ENCODE data around the gene MAPKBP1.

MAPKBP1 gene

GRCh38 chr15:41855261-41855961 lies 81.1 kb downstream of the MAPKBP1 start:
- no peaks in the 10 kb centered on the region for H3K9me3 ChIP-seq (ENCODE audit: control insufficient read depth, insufficient read depth, low read length)
- H3K4me3 ChIP-seq (ENCODE audit: low read length): no peak overlapping the region
- H3K27ac ChIP-seq (ENCODE audit: low read length): no peak overlapping the region
- no CpG with 5 or more reads among the region's 30 CpGs for WGBS (ENCODE audit: insufficient coverage, insufficient read length)
- DNase-seq (ENCODE audit: low read depth, low spot score): no peak
- no peaks in the 10 kb centered on the region for H3K27me3 ChIP-seq (ENCODE audit: control insufficient read depth, insufficient read depth, low read length)
- no peaks in the 10 kb centered on the region for H3K4me1 ChIP-seq (ENCODE audit: control insufficient read depth, insufficient read depth, low read length)
- H3K36me3 ChIP-seq (ENCODE audit: control insufficient read depth, insufficient read depth, low read length): no peaks in the 10 kb centered on the region; the same call in 1 of the 2 replicates

DNA sequence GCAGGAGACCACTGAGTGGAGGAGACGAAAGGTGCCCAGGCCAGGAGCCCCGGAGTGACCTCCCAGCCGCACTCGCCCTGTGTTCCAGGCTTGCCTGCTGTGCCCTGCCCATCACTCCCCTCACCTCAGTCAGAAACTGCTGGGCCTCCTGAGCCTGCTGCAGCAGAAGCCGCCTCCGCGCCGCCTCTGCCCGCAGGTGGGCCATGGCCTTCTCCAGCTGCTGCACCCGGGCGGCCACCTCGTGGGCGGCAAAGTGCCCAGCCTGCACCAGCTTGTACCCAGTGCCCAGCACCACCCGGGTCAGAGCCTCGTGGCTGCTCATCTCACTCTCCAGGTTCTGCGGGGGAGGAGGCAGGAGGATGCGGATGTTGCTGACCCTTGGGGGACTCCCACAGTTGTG lies 82.0 kb downstream of the MAPKBP1 start:
- Histone ChIP-seq H3K4me1 (ENCODE audit: control insufficient read depth, insufficient read depth, low read length) (no peaks in the 10 kb centered on the region), H3K4me3 (ENCODE audit: low read length) (no peak overlapping the region), H3K9me3 (ENCODE audit: control insufficient read depth, insufficient read depth, low read length) (no peaks in the 10 kb centered on the region), H3K27me3 (ENCODE audit: control insufficient read depth, insufficient read depth, low read length) (no peaks in the 10 kb centered on the region), H3K36me3 (ENCODE audit: control insufficient read depth, insufficient read depth, low read length) (no peaks in the 10 kb centered on the region; the same call in 1 of the 2 replicates), H3K27ac (ENCODE audit: low read length) (no peak overlapping the region)
- WGBS (ENCODE audit: insufficient coverage, insufficient read length): no CpG with 5 or more reads among the region's 17 CpGs
- no peak for DNase-seq (ENCODE audit: low read depth, low spot score)

- no CpG with 5 or more reads among the region's 12 CpGs for WGBS (ENCODE audit: insufficient coverage, insufficient read length)
- H3K4me1 ChIP-seq (ENCODE audit: control insufficient read depth, insufficient read depth, low read length): no peaks in the 10 kb centered on the region
Observed at GRCh38 chr15:41856716-41857115, 82.4 kb downstream of the MAPKBP1 start.

DNA sequence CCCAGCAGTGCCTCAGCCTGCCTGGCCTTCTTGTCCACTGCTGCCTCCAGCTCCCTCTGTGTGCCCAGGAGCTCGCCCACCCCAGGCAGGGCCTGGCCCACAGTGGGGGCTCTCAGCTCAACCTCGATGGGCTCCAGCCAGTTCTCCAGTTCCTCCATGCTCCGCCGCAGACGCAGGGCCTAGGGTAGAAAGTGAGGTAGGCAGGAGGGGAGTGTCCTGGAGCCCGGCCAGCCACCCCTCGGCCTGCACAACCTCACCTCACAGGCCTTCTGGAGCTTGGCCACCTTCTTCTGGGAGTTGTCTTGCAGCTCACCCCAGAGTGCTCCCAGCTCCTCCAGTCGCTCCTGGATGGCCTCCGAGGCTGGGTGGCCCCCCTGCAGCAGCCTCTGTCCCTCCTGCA lies 83.0 kb downstream of the MAPKBP1 start:
- no peaks in the 10 kb centered on the region for H3K9me3 ChIP-seq (ENCODE audit: control insufficient read depth, insufficient read depth, low read length)
- H3K4me1 ChIP-seq (ENCODE audit: control insufficient read depth, insufficient read depth, low read length): no peaks in the 10 kb centered on the region
- H3K27ac ChIP-seq (ENCODE audit: low read length): no peak overlapping the region
- no peaks in the 10 kb centered on the region for H3K27me3 ChIP-seq (ENCODE audit: control insufficient read depth, insufficient read depth, low read length)
- H3K4me3 ChIP-seq (ENCODE audit: low read length): no peak overlapping the region
- no peaks in the 10 kb centered on the region; the same call in 1 of the 2 replicates for H3K36me3 ChIP-seq (ENCODE audit: control insufficient read depth, insufficient read depth, low read length)
- no peak for DNase-seq (ENCODE audit: low read depth, low spot score)
- WGBS (ENCODE audit: insufficient coverage, insufficient read length): no CpG with 5 or more reads among the region's 9 CpGs

More at GRCh38 chr15:41856716-41857115, 82.4 kb downstream of the MAPKBP1 start:
- H3K4me3 ChIP-seq (ENCODE audit: low read length): no peak overlapping the region
- H3K36me3 ChIP-seq (ENCODE audit: control insufficient read depth, insufficient read depth, low read length): no peaks in the 10 kb centered on the region; the same call in 1 of the 2 replicates
- no peak for DNase-seq (ENCODE audit: low read depth, low spot score)
- no peaks in the 10 kb centered on the region for H3K9me3 ChIP-seq (ENCODE audit: control insufficient read depth, insufficient read depth, low read length)
- H3K27ac ChIP-seq (ENCODE audit: low read length): no peak overlapping the region
- H3K27me3 ChIP-seq (ENCODE audit: control insufficient read depth, insufficient read depth, low read length): no peaks in the 10 kb centered on the region

DNA sequence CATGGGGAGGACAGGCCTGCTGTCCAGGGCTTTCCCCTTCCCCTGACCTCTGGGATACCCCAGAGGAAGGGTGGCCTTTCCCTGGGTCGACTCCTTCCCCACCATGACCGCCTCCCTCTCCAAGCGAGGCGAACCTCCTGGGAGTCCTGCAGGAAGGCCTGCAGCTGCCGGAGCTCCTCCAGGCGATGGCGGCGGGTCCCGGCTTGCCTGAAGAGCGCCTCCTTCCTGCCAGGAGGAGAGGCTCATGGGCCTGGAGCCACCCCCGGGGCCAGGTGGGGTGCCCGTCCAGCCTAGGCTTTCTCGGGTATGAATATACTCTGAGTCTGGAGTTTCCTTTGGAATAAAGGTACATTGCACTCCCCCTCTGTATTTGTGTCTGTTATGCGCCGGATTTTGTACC lies 84.5 kb downstream of the MAPKBP1 start:
- no peak for DNase-seq (ENCODE audit: low read depth, low spot score)
- H3K27me3 ChIP-seq (ENCODE audit: control insufficient read depth, insufficient read depth, low read length): no peaks in the 10 kb centered on the region
- WGBS (ENCODE audit: insufficient coverage, insufficient read length): no CpG with 5 or more reads among the region's 15 CpGs
- H3K9me3 ChIP-seq (ENCODE audit: control insufficient read depth, insufficient read depth, low read length): no peaks in the 10 kb centered on the region
- no peak overlapping the region for H3K27ac ChIP-seq (ENCODE audit: low read length)
- no peak overlapping the region for H3K4me3 ChIP-seq (ENCODE audit: low read length)
- H3K4me1 ChIP-seq (ENCODE audit: control insufficient read depth, insufficient read depth, low read length): no peaks in the 10 kb centered on the region
- H3K36me3 ChIP-seq (ENCODE audit: control insufficient read depth, insufficient read depth, low read length): no peaks in the 10 kb centered on the region; the same call in 1 of the 2 replicates

DNA sequence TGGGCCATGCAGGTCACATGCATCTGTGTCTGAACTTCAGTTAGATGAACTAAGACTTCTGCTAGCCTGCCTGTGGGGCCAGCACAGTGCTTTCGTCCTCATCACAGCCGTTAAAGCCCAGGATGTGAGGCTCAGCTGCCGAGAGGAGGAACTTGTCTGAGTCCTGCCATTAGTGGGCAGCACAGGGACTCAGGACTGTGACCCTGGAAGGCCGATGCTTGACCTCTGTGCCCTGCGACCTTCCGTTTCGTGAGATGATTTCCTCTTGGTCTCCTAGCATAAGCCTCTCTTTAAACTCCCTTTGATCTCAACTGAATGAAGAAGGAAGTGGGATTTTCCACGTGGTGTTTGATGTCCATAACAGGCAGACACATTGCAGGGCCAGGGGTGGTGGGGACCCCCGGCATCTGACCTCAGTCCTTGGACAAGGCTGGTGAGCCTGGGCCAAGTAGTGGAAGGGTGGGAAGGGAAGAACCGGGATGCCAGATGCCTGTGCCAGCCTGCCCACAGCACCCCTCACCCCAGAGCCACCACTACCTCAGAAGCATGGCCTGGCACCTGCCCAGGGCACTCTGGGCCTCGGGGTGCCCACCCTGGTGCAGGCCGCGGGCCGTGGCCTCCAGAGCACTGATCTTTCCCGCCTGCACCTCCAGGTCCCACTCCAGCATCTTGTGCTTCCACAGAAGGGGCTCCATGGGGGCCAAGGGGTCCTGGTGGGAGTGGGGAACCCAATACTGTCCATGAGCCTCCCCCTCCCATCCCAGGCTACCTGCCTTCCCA lies 86.0 kb downstream of the MAPKBP1 start:
- WGBS (ENCODE audit: insufficient coverage, insufficient read length): no CpG with 5 or more reads among the region's 15 CpGs
- no peak overlapping the region for H3K27ac ChIP-seq (ENCODE audit: low read length)

DNA sequence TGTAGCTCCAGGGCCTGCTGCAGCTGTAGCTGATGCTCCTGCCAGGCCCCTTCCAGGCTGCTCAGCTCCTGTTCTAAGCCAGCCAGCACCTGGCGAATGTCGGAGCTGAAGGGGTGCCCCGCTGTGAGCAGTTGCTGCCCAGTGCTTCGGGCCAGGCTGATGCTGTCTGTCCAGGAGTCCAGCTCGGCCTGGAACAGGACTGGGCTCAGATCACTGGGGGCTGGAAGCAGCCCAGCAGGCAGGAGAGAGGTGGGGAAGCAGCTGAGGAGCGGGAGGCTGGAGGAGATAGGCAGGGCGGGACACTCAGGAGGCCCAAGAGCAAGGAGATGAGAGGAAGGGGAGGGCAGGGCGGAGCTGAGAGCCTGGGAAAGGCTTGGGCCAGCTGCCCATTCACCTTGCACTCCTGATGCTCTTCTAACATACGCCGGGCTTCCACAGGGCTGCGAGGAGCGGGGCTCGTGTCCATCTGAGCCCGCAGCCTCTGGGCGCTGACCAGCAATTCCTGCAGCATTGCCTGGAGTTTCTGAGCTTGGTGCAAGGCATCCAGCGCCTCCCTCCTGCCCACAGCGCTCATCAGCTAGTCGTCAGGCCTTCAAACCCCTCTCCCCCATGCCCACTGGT lies 87.6 kb downstream of the MAPKBP1 start:
- DNase-seq (ENCODE audit: low read depth, low spot score): no peak
- H3K27ac ChIP-seq (ENCODE audit: low read length): no peak overlapping the region
- no peaks in the 10 kb centered on the region for H3K4me1 ChIP-seq (ENCODE audit: control insufficient read depth, insufficient read depth, low read length)
- H3K9me3 ChIP-seq (ENCODE audit: control insufficient read depth, insufficient read depth, low read length): no peaks in the 10 kb centered on the region
- no peaks in the 10 kb centered on the region; the same call in 1 of the 2 replicates for H3K36me3 ChIP-seq (ENCODE audit: control insufficient read depth, insufficient read depth, low read length)
- no peak overlapping the region for H3K4me3 ChIP-seq (ENCODE audit: low read length)
- H3K27me3 ChIP-seq (ENCODE audit: control insufficient read depth, insufficient read depth, low read length): no peaks in the 10 kb centered on the region
- WGBS (ENCODE audit: insufficient coverage, insufficient read length): no CpG with 5 or more reads among the region's 18 CpGs

More for the DNA sequence above, 86.0 kb downstream of the MAPKBP1 start:
- H3K4me1 ChIP-seq (ENCODE audit: control insufficient read depth, insufficient read depth, low read length): no peaks in the 10 kb centered on the region
- DNase-seq (ENCODE audit: low read depth, low spot score): no peak
- H3K4me3 ChIP-seq (ENCODE audit: low read length): no peak overlapping the region
- no peaks in the 10 kb centered on the region for H3K9me3 ChIP-seq (ENCODE audit: control insufficient read depth, insufficient read depth, low read length)
- no peaks in the 10 kb centered on the region for H3K27me3 ChIP-seq (ENCODE audit: control insufficient read depth, insufficient read depth, low read length)
- H3K36me3 ChIP-seq (ENCODE audit: control insufficient read depth, insufficient read depth, low read length): no peaks in the 10 kb centered on the region; the same call in 1 of the 2 replicates

GRCh38 chr15:41862515-41863116 lies 88.3 kb downstream of the MAPKBP1 start:
- no peak overlapping the region for H3K27ac ChIP-seq (ENCODE audit: low read length)
- H3K4me3 ChIP-seq (ENCODE audit: low read length): no peak overlapping the region
- H3K27me3 ChIP-seq (ENCODE audit: control insufficient read depth, insufficient read depth, low read length): no peaks in the 10 kb centered on the region
- H3K9me3 ChIP-seq (ENCODE audit: control insufficient read depth, insufficient read depth, low read length): no peaks in the 10 kb centered on the region
- no peaks in the 10 kb centered on the region for H3K4me1 ChIP-seq (ENCODE audit: control insufficient read depth, insufficient read depth, low read length)
- WGBS (ENCODE audit: insufficient coverage, insufficient read length): no CpG with 5 or more reads among the region's 19 CpGs
- no peaks in the 10 kb centered on the region; the same call in 1 of the 2 replicates for H3K36me3 ChIP-seq (ENCODE audit: control insufficient read depth, insufficient read depth, low read length)
- no peak for DNase-seq (ENCODE audit: low read depth, low spot score)

- Histone ChIP-seq H3K4me1 (ENCODE audit: control insufficient read depth, insufficient read depth, low read length) (no peaks in the 10 kb centered on the region), H3K27ac (ENCODE audit: low read length) (no peak overlapping the region), H3K4me3 (ENCODE audit: low read length) (no peak overlapping the region), H3K9me3 (ENCODE audit: control insufficient read depth, insufficient read depth, low read length) (no peaks in the 10 kb centered on the region), H3K27me3 (ENCODE audit: control insufficient read depth, insufficient read depth, low read length) (no peaks in the 10 kb centered on the region), H3K36me3 (ENCODE audit: control insufficient read depth, insufficient read depth, low read length) (no peaks in the 10 kb centered on the region)
- no peak for DNase-seq (ENCODE audit: low read depth, low spot score)
- WGBS (ENCODE audit: insufficient coverage, insufficient read length): no CpG with 5 or more reads among the region's 18 CpGs
Observed at GRCh38 chr15:41865490-41866055, 91.3 kb downstream of the MAPKBP1 start.

- Histone ChIP-seq H3K4me1 (ENCODE audit: control insufficient read depth, insufficient read depth, low read length) (no peaks in the 10 kb centered on the region), H3K9me3 (ENCODE audit: control insufficient read depth, insufficient read depth, low read length) (no peaks in the 10 kb centered on the region), H3K27ac (ENCODE audit: low read length) (no peak overlapping the region), H3K27me3 (ENCODE audit: control insufficient read depth, insufficient read depth, low read length) (no peaks in the 10 kb centered on the region), H3K36me3 (ENCODE audit: control insufficient read depth, insufficient read depth, low read length) (no peaks in the 10 kb centered on the region), H3K4me3 (ENCODE audit: low read length) (no peak overlapping the region)
- no peak for DNase-seq (ENCODE audit: low read depth, low spot score)
- WGBS (ENCODE audit: insufficient coverage, insufficient read length): no CpG with 5 or more reads among the region's 8 CpGs
Observed at GRCh38 chr15:41866263-41866703, 92.0 kb downstream of the MAPKBP1 start.
